HCT116 (cell line): Measurements from ENCODE around the gene SNRNP35. TPM values are rescaled to one million over a fixed set of nuclear protein-coding genes. Genes with fewer than 3 reads are reported as not detected.

Experiments used
- ATAC-seq: fragments of 200-7000 bp; cut with Tn5 transposase; 2 replicates; pipeline ENCODE4 v1.9.1; 2020; ENCODE audit warnings: mild to moderate bottlenecking, moderate library complexity
- BruUV-seq: library from RNA; stranded (reverse); fragments of 400-500 nt; replicated peaks from 2 replicates; lab custom pipeline; 2021; lab: Mats Ljungman, UMichigan
- CTCF ChIA-PET: fragments of 300-600 bp; sonication (Branson Sonifier 250); formaldehyde crosslinking; loops from one replicate; lab custom pipeline; 2021; ENCODE audit warnings: antibody characterized with exemption; lab: Charles Lee
- POLR2A ChIA-PET: fragments of 300-600, 350-600 bp; sonication (Branson Sonifier 250); formaldehyde crosslinking; loops from one replicate; lab custom pipeline; 2021; ENCODE audit warnings: antibody characterized with exemption; lab: Charles Lee
- RAD21 ChIA-PET, 2 experiments: fragments of 300-600 bp; sonication (Branson Sonifier 250); formaldehyde crosslinking; loops; one replicate each; lab custom pipeline; 2023; ENCODE audit warnings: low total read pairs in 2 of 2; ENCODE audit not compliant: uncharacterized antibody in 2 of 2, unreplicated experiment in 2 of 2, low non-redundant PET in 1 of 2; lab: Charles Lee
- DNase-seq: peaks from one replicate; pipeline ENCODE4 v3.0.0-alpha.2; 2010; ENCODE audit warnings: low read depth, low spot score
- H2AFZ ChIP-seq: fragments of 200-600 bp; shearing (Covaris generic), sonication (generic); 2 replicates; pipeline ENCODE4 v1.6.1; 2017; ENCODE audit warnings: low read depth, mixed run types, mixed read lengths, antibody characterized with exemption, low read length; ENCODE audit not compliant: poor library complexity, severe bottlenecking
- H3K27ac ChIP-seq: 2 replicates; pipeline ENCODE4 v1.5.1; 2012; ENCODE audit warnings: low read depth, low read length
- H3K27me3 ChIP-seq: fragments of 200-600 bp; sonication (generic); 2 replicates; pipeline ENCODE4 v1.6.1; 2016; ENCODE audit warnings: mixed run types, low read length, mixed read lengths; ENCODE audit not compliant: insufficient read depth
- H3K36me3 ChIP-seq, 2 experiments: fragments of 200-500 bp in 1 of 2; fragments of 200-600 bp in 1 of 2; sonication (Bioruptor generic) in 1 of 2; sonication (generic) in 1 of 2; 2 replicates each; pipeline versions ENCODE4 v1.5.1 to v1.6.1; 2014 to 2016; ENCODE audit warnings: low read length in 2 of 2, inconsistent platforms in 1 of 2, mixed read lengths in 1 of 2, mixed run types in 1 of 2; ENCODE audit not compliant: insufficient read depth in 2 of 2, control insufficient read depth in 1 of 2
- H3K4me1 ChIP-seq, 2 experiments: fragments of 200-600 bp in 1 of 2; sonication (generic) in 1 of 2; 2 replicates each; pipeline versions ENCODE4 v1.5.1 to v1.6.1; 2012 to 2017; ENCODE audit warnings: low read length in 2 of 2, inconsistent platforms in 1 of 2, mild to moderate bottlenecking in 1 of 2, mixed read lengths in 1 of 2, mixed run types in 1 of 2, moderate library complexity in 1 of 2; ENCODE audit not compliant: insufficient read depth in 2 of 2, control insufficient read depth in 1 of 2
- H3K4me2 ChIP-seq: fragments of 200-600 bp; sonication (generic); 2 replicates; pipeline ENCODE4 v1.6.1; 2017; ENCODE audit warnings: mixed run types, low read length, mixed read lengths
- H3K4me3 ChIP-seq, 2 experiments: fragments of 200-600 bp in 1 of 2; sonication (generic) in 1 of 2; replicated peaks in 1 of 2; 2 replicates each; pipeline ENCODE4 v1.5.1; 2011 to 2016; ENCODE audit warnings: low read length in 2 of 2, control low read depth in 1 of 2, low read depth in 1 of 2, mild to moderate bottlenecking in 1 of 2, mixed read lengths in 1 of 2, mixed run types in 1 of 2
- H3K79me2 ChIP-seq: fragments of 200-600 bp; sonication (generic); 2 replicates; pipeline ENCODE4 v1.6.1; 2017; ENCODE audit warnings: mild to moderate bottlenecking, mixed run types, low read length, moderate library complexity, mixed read lengths; ENCODE audit not compliant: insufficient read depth
- H3K9ac ChIP-seq: fragments of 200-600 bp; sonication (generic); 2 replicates; pipeline ENCODE4 v1.6.1; 2016; ENCODE audit warnings: low read length, mixed read lengths
- H3K9me2 ChIP-seq: fragments of 200-600 bp; sonication (generic), shearing (Covaris generic); 2 replicates; pipeline ENCODE4 v1.6.1; 2017; ENCODE audit warnings: mixed run types, mild to moderate bottlenecking, moderate library complexity; ENCODE audit not compliant: insufficient read depth
- H3K9me3 ChIP-seq, 2 experiments: fragments of 200-500 bp in 1 of 2; fragments of 200-600 bp in 1 of 2; sonication (Bioruptor generic) in 1 of 2; sonication (generic) in 1 of 2; 2 replicates each; pipeline ENCODE4 v1.6.1; 2014 to 2017; ENCODE audit warnings: low read length in 2 of 2, mixed read lengths in 2 of 2, inconsistent platforms in 1 of 2, low read depth in 1 of 2, mild to moderate bottlenecking in 1 of 2, mixed run types in 1 of 2, moderate library complexity in 1 of 2; ENCODE audit not compliant: control insufficient read depth in 1 of 2, insufficient read depth in 1 of 2
- H4K20me1 ChIP-seq: fragments of 200-600 bp; sonication (generic), shearing (Covaris generic); 2 replicates; pipeline ENCODE4 v1.6.1; 2017; ENCODE audit warnings: mixed run types, mild to moderate bottlenecking, moderate library complexity; ENCODE audit not compliant: insufficient read depth
- CBX3 ChIP-seq: IDR thresholded peaks from 2 replicates; pipeline ENCODE4 v1.6.1; 2012; ENCODE audit warnings: low read depth
- CEBPB ChIP-seq: IDR thresholded peaks from 2 replicates; pipeline ENCODE4 v1.6.1; 2012; ENCODE audit warnings: low read depth
- EGR1 ChIP-seq: IDR thresholded peaks from 2 replicates; pipeline ENCODE4 v1.6.1; 2012; ENCODE audit warnings: low read depth
- ELF1 ChIP-seq: IDR thresholded peaks from 2 replicates; pipeline ENCODE4 v1.6.1; 2012; ENCODE audit warnings: low read depth, borderline replicate concordance
- EZH2 ChIP-seq: fragments of 200-600 bp; sonication (generic); IDR thresholded peaks from 2 replicates; pipeline ENCODE4 v1.6.1; 2017; ENCODE audit warnings: antibody characterized with exemption, mixed run types
- EZH2phosphoT487 ChIP-seq: fragments of 200-600 bp; IDR thresholded peaks from 2 replicates; pipeline ENCODE4 v1.6.1; 2018; ENCODE audit warnings: antibody characterized with exemption, borderline replicate concordance
- FOSL1 ChIP-seq: IDR thresholded peaks from 2 replicates; pipeline ENCODE4 v1.6.1; 2012; ENCODE audit warnings: low read depth
- JUND ChIP-seq: IDR thresholded peaks from 2 replicates; pipeline ENCODE4 v1.6.1; 2012
- POLR2A ChIP-seq: IDR thresholded peaks from 2 replicates; pipeline ENCODE4 v1.7.0; 2011; ENCODE audit warnings: borderline replicate concordance; ENCODE audit not compliant: insufficient read depth, insufficient read length; ENCODE audit errors: extremely low read depth
- SP1 ChIP-seq: IDR thresholded peaks from 2 replicates; pipeline ENCODE4 v1.6.1; 2012; ENCODE audit warnings: low read depth
- SRF ChIP-seq: IDR thresholded peaks from 2 replicates; pipeline ENCODE4 v1.6.1; 2012; ENCODE audit warnings: low read depth
- TCF7L2 ChIP-seq: IDR thresholded peaks from 2 replicates; pipeline ENCODE4 v1.7.0; 2011; ENCODE audit warnings: borderline replicate concordance, inconsistent platforms; ENCODE audit not compliant: insufficient read depth, insufficient read length; ENCODE audit errors: extremely low read depth
- YY1 ChIP-seq: IDR thresholded peaks from 2 replicates; pipeline ENCODE4 v1.6.1; 2011; ENCODE audit warnings: low read length, low read depth, moderate library complexity, mild to moderate bottlenecking; ENCODE audit not compliant: insufficient replicate concordance; ENCODE audit errors: extremely low read depth
- ZFX ChIP-seq: fragments of 450-650 bp; IDR thresholded peaks from 2 replicates; pipeline ENCODE4 v1.6.1; 2017
- ZNF274 ChIP-seq: fragments of 200-500 bp; sonication (Bioruptor generic); IDR thresholded peaks from 2 replicates; pipeline ENCODE4 v1.6.1; 2014; ENCODE audit warnings: mild to moderate bottlenecking, low read depth, low read length, inconsistent platforms
- intact Hi-C: fragments of 100-400 bp; cut with micrococcal nuclease; formaldehyde crosslinking; loops from 2 replicates; pipeline ENCODE4 v1.10.0; 2022
- total RNA-seq: library from RNA; stranded (reverse); gene quantifications from one replicate; pipeline ENCODE4 v1.2.1, GENCODE V29; 2021; ENCODE audit not compliant: unreplicated experiment
- TF ChIP-seq, protein P1 (sequence below): IDR thresholded peaks from 2 replicates; pipeline ENCODE4 v1.6.1; 2012
- TF ChIP-seq, protein P2 (sequence below), 3 experiments: fragments of 200-600 bp in 1 of 3; sonication (generic) in 1 of 3; IDR thresholded peaks in 2 of 3; conservative IDR thresholded peaks in 1 of 3; 2 replicates each; pipeline ENCODE4 v1.5.1; 2012 to 2017; ENCODE audit warnings: low read depth in 2 of 3, low read length in 2 of 3, antibody characterized with exemption in 1 of 3, borderline replicate concordance in 1 of 3, control low read depth in 1 of 3, mild to moderate bottlenecking in 1 of 3, mixed read lengths in 1 of 3, mixed run types in 1 of 3, moderate library complexity in 1 of 3; ENCODE audit not compliant: insufficient read depth in 1 of 3

SNRNP35 gene
- total RNA-seq, 1 experiment from 2014 or later = 12.4 TPM

DNA sequence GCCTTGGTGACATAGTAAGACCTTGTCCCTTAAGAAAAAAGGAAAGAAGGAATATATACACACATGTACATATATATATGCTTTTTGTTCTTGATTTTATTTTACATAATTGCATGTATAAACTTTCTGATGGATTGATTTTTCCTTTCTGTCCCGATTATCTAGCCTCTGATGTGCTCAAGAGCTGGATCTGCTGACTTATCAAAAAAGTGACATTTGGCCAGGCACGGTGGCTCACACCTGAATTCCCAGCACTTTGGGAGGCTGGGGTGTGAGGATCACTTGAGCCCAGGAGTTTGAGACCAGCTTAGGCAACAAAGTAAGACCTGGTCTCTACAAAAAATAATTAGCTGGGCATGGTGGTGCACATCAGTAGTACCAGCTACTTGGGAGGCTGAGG lies 12.0 kb downstream of the SNRNP35 start:
- H2AFZ ChIP-seq = no peak overlapping the region
- DNase-seq = no peak
- BruUV-seq = no TSS peak
- H3K79me2 ChIP-seq = peaks cover 4% of the 10 kb centered on the region; the same call in 1 of the 2 replicates
- intact Hi-C loops = no loop called here
- CTCF ChIA-PET = no interaction called here
- no peak overlapping the region for H3K4me2 ChIP-seq
- no peak overlapping the region for H3K27ac ChIP-seq
- H3K4me1 ChIP-seq = no peaks in the 10 kb centered on the region
- H3K36me3 ChIP-seq = peaks cover 3 to 8% of the 10 kb centered on the region in 2 experiments; a peak in 3 of 4 replicates
- no peaks in the 10 kb centered on the region for H3K27me3 ChIP-seq
- TF ChIP-seq, protein P1, sequence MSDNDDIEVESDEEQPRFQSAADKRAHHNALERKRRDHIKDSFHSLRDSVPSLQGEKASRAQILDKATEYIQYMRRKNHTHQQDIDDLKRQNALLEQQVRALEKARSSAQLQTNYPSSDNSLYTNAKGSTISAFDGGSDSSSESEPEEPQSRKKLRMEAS = no peak
- TF ChIP-seq, protein P2, sequence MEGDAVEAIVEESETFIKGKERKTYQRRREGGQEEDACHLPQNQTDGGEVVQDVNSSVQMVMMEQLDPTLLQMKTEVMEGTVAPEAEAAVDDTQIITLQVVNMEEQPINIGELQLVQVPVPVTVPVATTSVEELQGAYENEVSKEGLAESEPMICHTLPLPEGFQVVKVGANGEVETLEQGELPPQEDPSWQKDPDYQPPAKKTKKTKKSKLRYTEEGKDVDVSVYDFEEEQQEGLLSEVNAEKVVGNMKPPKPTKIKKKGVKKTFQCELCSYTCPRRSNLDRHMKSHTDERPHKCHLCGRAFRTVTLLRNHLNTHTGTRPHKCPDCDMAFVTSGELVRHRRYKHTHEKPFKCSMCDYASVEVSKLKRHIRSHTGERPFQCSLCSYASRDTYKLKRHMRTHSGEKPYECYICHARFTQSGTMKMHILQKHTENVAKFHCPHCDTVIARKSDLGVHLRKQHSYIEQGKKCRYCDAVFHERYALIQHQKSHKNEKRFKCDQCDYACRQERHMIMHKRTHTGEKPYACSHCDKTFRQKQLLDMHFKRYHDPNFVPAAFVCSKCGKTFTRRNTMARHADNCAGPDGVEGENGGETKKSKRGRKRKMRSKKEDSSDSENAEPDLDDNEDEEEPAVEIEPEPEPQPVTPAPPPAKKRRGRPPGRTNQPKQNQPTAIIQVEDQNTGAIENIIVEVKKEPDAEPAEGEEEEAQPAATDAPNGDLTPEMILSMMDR (IDR thresholded peaks at IDR 0.05 in 2 of 3, conservative IDR thresholded peaks at IDR 0.05 in 1 of 3; ENCODE audit: borderline replicate concordance in 1 of 3, insufficient read depth in 1 of 3, low read depth in 2 of 3, low read length in 2 of 3) = no peak
- no peak for TF ChIP-seq CEBPB
- TF ChIP-seq EGR1 = no peak
- no peak for TF ChIP-seq POLR2A
- no peak for TF ChIP-seq SP1
- TF ChIP-seq CBX3 = no peak
- TF ChIP-seq JUND = no peak
- no peak for TF ChIP-seq TCF7L2
- TF ChIP-seq FOSL1 = no peak
- no peak for TF ChIP-seq ZFX
- no peak for TF ChIP-seq ELF1
- TF ChIP-seq EZH2phosphoT487 = no peak
- TF ChIP-seq YY1 = no peak
- TF ChIP-seq SRF = no peak
- no peak for TF ChIP-seq ZNF274
- TF ChIP-seq EZH2 = no peak
- TF ChIP-seq, all 23 proteins: peak for 0
- H3K9me2 ChIP-seq = no peaks in the 10 kb centered on the region
- H3K4me3 ChIP-seq = no peak overlapping the region
- no peaks in the 10 kb centered on the region for H4K20me1 ChIP-seq
- ATAC-seq = no peak
- H3K9me3 ChIP-seq = no peaks in the 10 kb centered on the region
- ChIA-PET RAD21 (interaction anchor here in 1 of 2 experiments (0.6 kb wide), 1 partner anchor 114 kb away, joined by 3 read pairs; no protein-coding TSS in a partner anchor), POLR2A (interaction anchor here (0.6 kb wide), 1 partner anchor 24 kb away, joined by 3 read pairs; no protein-coding TSS in a partner anchor)
- H3K9ac ChIP-seq = no peak overlapping the region
